B cell (primary cell): Measurements from ENCODE around the gene TMEM131. TPM values are rescaled to one million over a fixed set of nuclear protein-coding genes. Genes with fewer than 3 reads are reported as not detected.
A peak's percentile ranks its signal among the peaks of the same experiment; 100 is the strongest.

Source experiments
- ATAC-seq: fragments of 200-7000 bp; cut with Tn5 transposase; one replicate; pipeline ENCODE4 v1.10.0; 2021; ENCODE audit warnings: low read depth, mild to moderate bottlenecking, moderate number of reproducible peaks, moderate library complexity
- CTCF ChIA-PET: fragments of 350-600 bp; sonication (Branson Sonifier 250); formaldehyde crosslinking; loops from one replicate; lab custom pipeline; 2021; ENCODE audit warnings: antibody characterized with exemption, inconsistent platforms; lab: Charles Lee
- POLR2A ChIA-PET: fragments of 350-600 bp; sonication (Branson Sonifier 250); formaldehyde crosslinking; loops from one replicate; lab custom pipeline; 2021; ENCODE audit warnings: antibody characterized with exemption; lab: Charles Lee
- DNase-seq: peaks from one replicate; pipeline ENCODE4 v3.0.0; 2013
- H2AFZ ChIP-seq: 2 replicates; pipeline ENCODE4 v1.6.1; 2012; ENCODE audit warnings: mild to moderate bottlenecking, low read depth, low read length; ENCODE audit not compliant: insufficient read depth, poor library complexity, severe bottlenecking
- H3K27ac ChIP-seq, 2 donors: 1 replicate in 1 of 2; 2 replicates in 1 of 2; pipeline ENCODE4 v1.5.1; 2012 to 2013; ENCODE audit warnings: low read length in 2 of 2, mild to moderate bottlenecking in 2 of 2, moderate library complexity in 1 of 2
- H3K27me3 ChIP-seq, 4 experiments: fragments of 200-600 bp in 1 of 4; sonication (generic) in 1 of 4; replicated peaks in 1 of 4; 1 replicate in 2 of 4; 2 replicates in 2 of 4; pipeline versions ENCODE4 v1.6.1 to v1.7.0; 2013 to 2016; ENCODE audit warnings: low read length in 3 of 4, mild to moderate bottlenecking in 2 of 4, mixed read lengths in 1 of 4, moderate library complexity in 1 of 4; ENCODE audit not compliant: insufficient read depth in 4 of 4, control insufficient read depth in 3 of 4; ENCODE audit errors: control extremely low read depth in 1 of 4
- H3K36me3 ChIP-seq, 2 experiments: replicated peaks in 1 of 2; 1 replicate in 1 of 2; 2 replicates in 1 of 2; pipeline versions ENCODE4 v1.6.1 to v1.7.1; 2013; ENCODE audit warnings: low read length in 1 of 2; ENCODE audit not compliant: insufficient read depth in 2 of 2, control insufficient read depth in 1 of 2; ENCODE audit errors: control extremely low read depth in 1 of 2, extremely low read depth in 1 of 2
- H3K4me1 ChIP-seq, 2 donors: fragments of 200-600 bp in 1 of 2; sonication (generic) in 1 of 2; 1 replicate in 1 of 2; 2 replicates in 1 of 2; pipeline versions ENCODE4 v1.5.1 to v1.6.1; 2013 to 2017; ENCODE audit warnings: low read length in 2 of 2; ENCODE audit not compliant: control insufficient read depth in 2 of 2, insufficient read depth in 2 of 2
- H3K4me2 ChIP-seq: replicated peaks from 2 replicates; pipeline ENCODE3; 2012; ENCODE audit warnings: mild to moderate bottlenecking, low read depth, low read length; ENCODE audit not compliant: poor library complexity, severe bottlenecking
- H3K4me3 ChIP-seq, 5 experiments: fragments of 200-600 bp in 1 of 5; sonication (generic) in 1 of 5; 1 replicate in 3 of 5; 2 replicates in 2 of 5; pipeline versions ENCODE4 v1.5.1 to v1.7.0; 2011 to 2016; ENCODE audit warnings: low read length in 4 of 5, mild to moderate bottlenecking in 4 of 5, low read depth in 2 of 5, control low read depth in 1 of 5, moderate library complexity in 1 of 5; ENCODE audit not compliant: insufficient read depth in 1 of 5; ENCODE audit errors: control extremely low read depth in 1 of 5, extremely low read depth in 1 of 5
- H3K79me2 ChIP-seq: fragments of 200-600 bp; sonication (generic); one replicate; pipeline ENCODE4 v1.6.0; 2016; ENCODE audit warnings: low read length; ENCODE audit not compliant: control insufficient read depth, insufficient read depth
- H3K9ac ChIP-seq: fragments of 200-600 bp; sonication (generic); 2 replicates; pipeline ENCODE4 v1.6.1; 2017; ENCODE audit warnings: mild to moderate bottlenecking, low read length, moderate library complexity
- H3K9me3 ChIP-seq, 3 donors: one replicate each; pipeline versions ENCODE4 v1.6.1 to v1.7.1; 2013; ENCODE audit warnings: low read length in 2 of 3; ENCODE audit not compliant: control insufficient read depth in 2 of 3, insufficient read depth in 1 of 3; ENCODE audit errors: control extremely low read depth in 1 of 3
- H4K20me1 ChIP-seq: 2 replicates; pipeline ENCODE4 v1.6.0; 2012; ENCODE audit warnings: mild to moderate bottlenecking, low read length; ENCODE audit not compliant: insufficient read depth, control insufficient read depth, poor library complexity, severe bottlenecking
- H3K27ac Mint-ChIP-seq: one replicate; pipeline ENCODE4 v1.8.0; 2021; ENCODE audit warnings: mixed read lengths
- H3K27me3 Mint-ChIP-seq: one replicate; pipeline ENCODE4 v1.8.0; 2021; ENCODE audit warnings: mixed read lengths
- H3K4me1 Mint-ChIP-seq: one replicate; pipeline ENCODE4 v1.8.0; 2021; ENCODE audit warnings: mixed read lengths
- H3K4me3 Mint-ChIP-seq: one replicate; pipeline ENCODE4 v1.8.0; 2021; ENCODE audit warnings: mixed read lengths
- H3K9me3 Mint-ChIP-seq: one replicate; pipeline ENCODE4 v1.8.0; 2022; ENCODE audit warnings: mixed read lengths; ENCODE audit not compliant: insufficient read depth
- CTCF ChIP-seq: fragments of 200-600 bp; IDR thresholded peaks from one replicate; pipeline ENCODE4 v1.8.0; 2022; ENCODE audit warnings: antibody characterized with exemption, mild to moderate bottlenecking
- EZH2 ChIP-seq: IDR thresholded peaks from 2 replicates; pipeline ENCODE4 v1.6.1; 2012; ENCODE audit warnings: borderline replicate concordance, low read depth, mild to moderate bottlenecking, moderate library complexity, low read length; ENCODE audit not compliant: insufficient read depth, poor library complexity, severe bottlenecking
- WGBS: methylation state at CpG from one replicate; pipeline ENCODE4 v1.1.5; 2013; ENCODE audit warnings: missing lambda C conversion rate; ENCODE audit not compliant: insufficient coverage; 5-methylcytosine and 5-hydroxymethylcytosine counted together
- intact Hi-C: fragments of 100-400 bp; cut with micrococcal nuclease; formaldehyde crosslinking; loops from one replicate; pipeline ENCODE4 v1.10.0; 2022
- polyA plus RNA-seq: library from polyadenylated mRNA; depleted of rRNA; stranded (reverse); fragments of >200 nt; gene quantifications from 2 replicates; pipeline ENCODE4 v1.2.3, GENCODE V29; 2012
- total RNA-seq, 2 donors: library from RNA; stranded (reverse); fragments of 120-200 nt in 1 of 2; gene quantifications; 1 replicate in 1 of 2; 2 replicates in 1 of 2; pipeline versions ENCODE4 v1.2.3 to v1.2.4, GENCODE V29; 2013 to 2022

Gene TMEM131
- total and polyA plus RNA-seq, 2 donors (not counting 1 experiment from before 2014, with no cell fraction given) = 24.3 to 101 TPM

- peaks cover 8% of the 10 kb centered on the region for H4K20me1 ChIP-seq
- no peak for DNase-seq
- H3K4me1 Mint-ChIP-seq = peaks cover 4% of the 10 kb centered on the region
- H3K9ac ChIP-seq = no peak overlapping the region
- no peak overlapping the region for H3K4me3 ChIP-seq
- no peaks in the 10 kb centered on the region for H3K27me3 Mint-ChIP-seq
- peaks cover 0 to 9% (median 6%) of the 10 kb centered on the region in 3 donors for H3K9me3 ChIP-seq
- peak overlapping the region in 1 of 2 donors; percentile 31 for H3K27ac ChIP-seq
- peaks cover 8 to 18% of the 10 kb centered on the region in 2 experiments for H3K36me3 ChIP-seq
- intact Hi-C loops = no loop called here
- H3K4me1 ChIP-seq = no peaks in the 10 kb centered on the region
- POLR2A ChIA-PET = no interaction called here
- H3K4me3 Mint-ChIP-seq = no peak overlapping the region
- CTCF ChIA-PET = no interaction called here
- peaks cover 22% of the 10 kb centered on the region for H3K79me2 ChIP-seq
- H2AFZ ChIP-seq = no peak overlapping the region
- H3K9me3 Mint-ChIP-seq = no peaks in the 10 kb centered on the region
- TF ChIP-seq CTCF (no peak), EZH2 (no peak)
- H3K27me3 ChIP-seq = no peaks in the 10 kb centered on the region
- H3K4me2 ChIP-seq = no peak overlapping the region
- no peak for ATAC-seq
- H3K27ac Mint-ChIP-seq = no peak overlapping the region
Measured at GRCh38 chr2:97891611-97892010, 104.1 kb downstream of the TMEM131 start.

- Mint-ChIP-seq H3K9me3 (peaks cover 7% of the 10 kb centered on the region), H3K4me1 (no peaks in the 10 kb centered on the region), H3K27ac (no peak overlapping the region), H3K27me3 (no peaks in the 10 kb centered on the region), H3K4me3 (no peak overlapping the region)
- Histone ChIP-seq H3K27ac (no peak overlapping the region), H4K20me1 (peaks cover 8% of the 10 kb centered on the region), H3K4me1 (no peaks in the 10 kb centered on the region), H3K4me3 (no peak overlapping the region), H3K79me2 (peaks cover 44% of the 10 kb centered on the region), H3K9ac (no peak overlapping the region), H3K27me3 (no peaks in the 10 kb centered on the region), H3K36me3 (peaks cover 15 to 38% of the 10 kb centered on the region in 2 experiments), H2AFZ (no peak overlapping the region), H3K4me2 (no peak overlapping the region), H3K9me3 (peaks cover 1 to 24% (median 20%) of the 10 kb centered on the region in 3 donors)
- no CpG with 5 or more reads among the region's 2 CpGs for WGBS
- ChIA-PET POLR2A (no interaction called here), CTCF (no interaction called here)
- no peak for DNase-seq
- TF ChIP-seq CTCF (no peak), EZH2 (no peak)
- no peak for ATAC-seq
- intact Hi-C loops = no loop called here
Measured at GRCh38 chr2:97889156-97889555, 106.6 kb downstream of the TMEM131 start.
